Vagina (tissue), 2 donors: ENCODE data around the gene ENTPD6.

ENCODE experiments used
- CTCF ChIP-seq, 3 experiments: fragments of 450-650 bp in 2 of 3; fragments of 200-600 bp in 1 of 3; sonication (generic) in 1 of 3; IDR thresholded peaks; one replicate each; pipeline ENCODE4 v1.5.1; 2017 to 2019; ENCODE audit warnings: antibody characterized with exemption in 3 of 3, mild to moderate bottlenecking in 2 of 3, moderate library complexity in 2 of 3
- POLR2A ChIP-seq, 2 donors: fragments of 450-650 bp; IDR thresholded peaks; one replicate each; pipeline ENCODE4 v1.6.1; 2017; ENCODE audit warnings: antibody characterized with exemption in 2 of 2, mild to moderate bottlenecking in 2 of 2, moderate library complexity in 2 of 2
- POLR2AphosphoS5 ChIP-seq, 2 donors: sonication (generic); formaldehyde crosslinking; IDR thresholded peaks; one replicate each; pipeline ENCODE4 v1.9.0; 2017; ENCODE audit warnings: antibody characterized with exemption in 2 of 2, mild to moderate bottlenecking in 2 of 2, low read depth in 1 of 2; ENCODE audit not compliant: insufficient read depth in 1 of 2

- TF ChIP-seq CTCF (IDR thresholded peaks at IDR 0.05) (no peak), POLR2A (IDR thresholded peaks at IDR 0.05) (no peak), POLR2AphosphoS5 (IDR thresholded peaks at IDR 0.05; ENCODE audit: insufficient read depth in 1 of 2, low read depth in 1 of 2) (no peak)
Measured at GRCh38 chr20:25251019-25251418, 55.5 kb downstream of the ENTPD6 start.
